Psoas muscle (tissue), 8 donors: ENCODE results near the gene NIPA2. TPM values are rescaled to one million over a fixed set of nuclear protein-coding genes. Genes with fewer than 3 reads are reported as not detected.

ENCODE experiments used
- ATAC-seq, 4 donors: fragments of 200-7000 bp; cut with Tn5 transposase; one replicate each; pipeline ENCODE4 v1.9.1; 2020; ENCODE audit warnings: moderate library complexity in 3 of 4, mild to moderate bottlenecking in 2 of 4
- DNase-seq, 2 donors: peaks; one replicate each; pipeline ENCODE4 v3.0.0-alpha.2; 2020
- H3K27ac ChIP-seq: fragments of 200-600 bp; one replicate; pipeline ENCODE4 v1.8.0; 2022
- H3K27me3 ChIP-seq, 3 donors: fragments of 200-600 bp in 1 of 3; one replicate each; pipeline versions ENCODE4 v1.6.1 to v1.8.0; 2013 to 2022; ENCODE audit warnings: low read length in 2 of 3, mild to moderate bottlenecking in 2 of 3, moderate library complexity in 1 of 3; ENCODE audit not compliant: insufficient read depth in 3 of 3
- H3K36me3 ChIP-seq, 2 donors: fragments of 200-600 bp in 1 of 2; one replicate each; pipeline versions ENCODE4 v1.6.1 to v1.8.0; 2013 to 2022; ENCODE audit warnings: low read depth in 1 of 2, mild to moderate bottlenecking in 1 of 2, moderate library complexity in 1 of 2; ENCODE audit not compliant: insufficient read depth in 1 of 2
- H3K4me1 ChIP-seq: fragments of 200-600 bp; one replicate; pipeline ENCODE4 v1.8.0; 2022
- H3K4me3 ChIP-seq: fragments of 200-600 bp; one replicate; pipeline ENCODE4 v1.8.0; 2022; ENCODE audit warnings: mild to moderate bottlenecking
- H3K9me3 ChIP-seq: fragments of 200-600 bp; one replicate; pipeline ENCODE4 v1.8.0; 2022
- WGBS, 3 donors: extraction: QIAGEN DNeasy Blood & Tissue Kit; methylation state at CpG; one replicate each; pipeline versions ENCODE4 v1.1.6 to v1.1.7; 2013; 5-methylcytosine and 5-hydroxymethylcytosine counted together
- intact Hi-C, 2 donors: fragments of 100-400 bp; cut with DNase I; formaldehyde crosslinking; loops; one replicate each; pipeline versions ENCODE4 v1.11.0 to v1.14.2; 2022
- polyA plus RNA-seq, 3 donors: library from polyadenylated mRNA; stranded (reverse); fragments of 200-250 nt; gene quantifications; one replicate each; pipeline ENCODE4 v1.2.3, GENCODE V29; 2013
- total RNA-seq, 4 donors: library from RNA; stranded (reverse); fragmentation: NEBNext Ultra II Directional in 2 of 4; extraction: Animal tissue kit (Norgen Biotek cat#: 25700) in 2 of 4; gene quantifications; one replicate each; pipeline versions ENCODE4 v1.2.1 to v1.2.4, GENCODE V29; 2021 to 2023
- TF ChIP-seq, protein P1 (sequence below): fragments of 200-600 bp; IDR thresholded peaks from one replicate; pipeline ENCODE4 v1.8.0; 2022; ENCODE audit warnings: antibody characterized with exemption
- donor health status: healthy with polysubstance abuse.
- donor health status: DM: no; HTN: no; CAD: no; lungs with moderate emphysema.
- donor health status: Bipolar disorder and iron deficiency.
- donor health status: healthy.
- donor health status: DM: yes; HTN: yes; CAD: no.
- donor health status: DM: no; HTN: no; CAD: no.
- donor health status: DM: no; HTN: no; CAD: no.
- donor health status: DM: yes; HTN: yes; CAD: no.

NIPA2 gene
- total and polyA plus RNA-seq, 7 donors, result 11.3 to 61.8 (median 28.2) TPM

- 95 to 96% (median 95%) methylated on average over 17 of the region's 17 CpGs for WGBS, 3 donors
- H3K9me3 ChIP-seq, result no peaks in the 10 kb centered on the region
- intact Hi-C loops, result no loop called here
- no peaks in the 10 kb centered on the region for H3K27me3 ChIP-seq
- no peak overlapping the region for H3K27ac ChIP-seq
- peaks cover 0 to 39% of the 10 kb centered on the region in 2 donors for H3K36me3 ChIP-seq
- no peak overlapping the region for H3K4me3 ChIP-seq
- TF ChIP-seq, protein P1, sequence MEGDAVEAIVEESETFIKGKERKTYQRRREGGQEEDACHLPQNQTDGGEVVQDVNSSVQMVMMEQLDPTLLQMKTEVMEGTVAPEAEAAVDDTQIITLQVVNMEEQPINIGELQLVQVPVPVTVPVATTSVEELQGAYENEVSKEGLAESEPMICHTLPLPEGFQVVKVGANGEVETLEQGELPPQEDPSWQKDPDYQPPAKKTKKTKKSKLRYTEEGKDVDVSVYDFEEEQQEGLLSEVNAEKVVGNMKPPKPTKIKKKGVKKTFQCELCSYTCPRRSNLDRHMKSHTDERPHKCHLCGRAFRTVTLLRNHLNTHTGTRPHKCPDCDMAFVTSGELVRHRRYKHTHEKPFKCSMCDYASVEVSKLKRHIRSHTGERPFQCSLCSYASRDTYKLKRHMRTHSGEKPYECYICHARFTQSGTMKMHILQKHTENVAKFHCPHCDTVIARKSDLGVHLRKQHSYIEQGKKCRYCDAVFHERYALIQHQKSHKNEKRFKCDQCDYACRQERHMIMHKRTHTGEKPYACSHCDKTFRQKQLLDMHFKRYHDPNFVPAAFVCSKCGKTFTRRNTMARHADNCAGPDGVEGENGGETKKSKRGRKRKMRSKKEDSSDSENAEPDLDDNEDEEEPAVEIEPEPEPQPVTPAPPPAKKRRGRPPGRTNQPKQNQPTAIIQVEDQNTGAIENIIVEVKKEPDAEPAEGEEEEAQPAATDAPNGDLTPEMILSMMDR, result no peak
- H3K4me1 ChIP-seq, result no peaks in the 10 kb centered on the region
- DNase-seq, result no peak
- ATAC-seq, result no peak
These were observed 54.6 kb downstream of the NIPA2 start for GRCh38 chr15:22893081-22893480.

DNA sequence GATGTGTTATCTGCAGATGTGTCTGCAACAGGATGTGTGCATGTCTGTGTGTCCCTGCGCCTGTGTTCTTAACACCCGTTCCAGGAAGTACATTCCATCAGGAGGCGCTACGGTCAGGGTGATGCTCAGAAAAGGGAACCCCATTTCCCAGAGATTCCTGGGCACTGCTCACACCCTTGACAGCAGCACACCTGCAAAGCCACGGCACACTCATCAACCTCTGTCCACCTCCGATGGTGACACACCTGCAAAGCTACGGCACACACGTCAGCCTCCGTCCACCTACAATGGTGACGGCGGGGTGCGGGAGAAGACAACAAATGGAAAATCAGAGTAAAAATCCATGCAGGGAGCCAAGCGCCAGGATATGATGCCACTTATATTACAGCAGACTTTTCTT, 55.4 kb downstream of the NIPA2 start:
- WGBS, 3 donors, result 92 to 96% (median 95%) methylated on average over 13 of the region's 13 CpGs
- DNase-seq, result no peak
- ATAC-seq, result no peak
- no peaks in the 10 kb centered on the region for H3K27me3 ChIP-seq
- H3K4me3 ChIP-seq, result no peak overlapping the region
- TF ChIP-seq, protein P1, result no peak
- H3K4me1 ChIP-seq, result no peaks in the 10 kb centered on the region
- H3K27ac ChIP-seq, result no peak overlapping the region
- intact Hi-C loops, result no loop called here
- peaks cover 0 to 35% of the 10 kb centered on the region in 2 donors for H3K36me3 ChIP-seq
- no peaks in the 10 kb centered on the region for H3K9me3 ChIP-seq

GRCh38 chr15:22895465-22896190, 57.2 kb downstream of the NIPA2 start:
- H3K36me3 ChIP-seq, result peaks cover 0 to 45% of the 10 kb centered on the region in 2 donors

GRCh38 chr15:22902046-22902445, 63.6 kb downstream of the NIPA2 start:
- no peak for DNase-seq
- H3K36me3 ChIP-seq, result peaks cover 2 to 60% of the 10 kb centered on the region in 2 donors
- no peak overlapping the region for H3K4me3 ChIP-seq
- TF ChIP-seq, protein P1, result no peak
- intact Hi-C loops, result no loop called here
- H3K4me1 ChIP-seq, result no peaks in the 10 kb centered on the region
- H3K27ac ChIP-seq, result no peak overlapping the region
- 91 to 92% (median 92%) methylated on average over 11 of the region's 11 CpGs for WGBS, 3 donors
- ATAC-seq, result no peak
- H3K27me3 ChIP-seq, result no peaks in the 10 kb centered on the region
- H3K9me3 ChIP-seq, result no peaks in the 10 kb centered on the region

More at GRCh38 chr15:22895465-22896190, 57.2 kb downstream of the NIPA2 start:
- ATAC-seq (no peak), DNase-seq (no peak)
- 94 to 100% (median 97%) methylated on average over 10 of the region's 10 CpGs for WGBS, 3 donors
- TF ChIP-seq, protein P1, result no peak
- Histone ChIP-seq H3K9me3 (no peaks in the 10 kb centered on the region), H3K27ac (no peak overlapping the region), H3K4me3 (no peak overlapping the region), H3K4me1 (no peaks in the 10 kb centered on the region), H3K27me3 (no peaks in the 10 kb centered on the region)
- intact Hi-C loops, result no loop called here

DNA sequence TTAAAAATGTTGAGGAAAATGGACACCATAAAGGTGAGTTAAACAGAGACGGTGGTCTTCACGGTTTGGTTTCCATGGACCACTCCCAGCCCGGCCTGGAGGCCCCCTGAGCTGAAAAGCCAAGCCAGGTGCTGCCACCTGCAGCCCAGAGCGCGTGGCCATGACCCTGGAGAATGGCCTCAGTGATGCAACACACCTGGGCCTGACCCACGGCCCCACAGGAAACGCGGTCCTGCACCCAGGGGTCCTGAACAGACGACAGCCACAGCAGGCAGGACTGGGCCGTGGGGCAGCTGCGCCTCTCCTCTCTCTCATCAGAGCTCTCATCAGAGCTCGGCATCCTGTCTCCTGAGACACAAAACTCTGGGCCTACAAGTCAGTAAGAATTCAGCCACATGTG, 64.1 kb downstream of the NIPA2 start:
- WGBS, 3 donors, result 78 to 85% (median 81%) methylated on average over 12 of the region's 12 CpGs
- Histone ChIP-seq H3K4me3 (no peak overlapping the region), H3K4me1 (no peaks in the 10 kb centered on the region), H3K27ac (no peak overlapping the region), H3K27me3 (no peaks in the 10 kb centered on the region), H3K9me3 (no peaks in the 10 kb centered on the region), H3K36me3 (peaks cover 2 to 63% of the 10 kb centered on the region in 2 donors)
- no peak for DNase-seq
- TF ChIP-seq, protein P1, result peak; percentile 4
- ATAC-seq, result no peak
- intact Hi-C loops, result no loop called here
